ENCODE data around the gene NRROS. TPM values are rescaled to one million over a fixed set of nuclear protein-coding genes. Genes with fewer than 3 reads are reported as not detected.

The NRROS gene
- total and polyA plus RNA-seq, 7 donors, result 0.60 to 7.5 (median 5.8) TPM

Small RNA genes within 50 kb of the gene (small RNA-seq; reads per million reads assigned to genes)
- 0 reads per million in 3 donors for gene RNU6-646P

Other genes with a start within 250 kb of the NRROS start
- gene UBXN7, start 207.3 kb upstream of the NRROS start, total RNA-seq, result 10 to 100 TPM; 14.7 to 22.4 (median 16.7) TPM
- 10 to 100 TPM in 1 of 3 donors, 1 to 10 TPM in 2; 3.9 to 11.4 (median 4.2) TPM for gene UBXN7, start 207.3 kb upstream of the NRROS start, polyA plus RNA-seq
- gene RNF168, start 135.9 kb upstream of the NRROS start, total RNA-seq, result 10 to 100 TPM; 14.1 to 30.2 (median 16.7) TPM
- gene RNF168, start 135.9 kb upstream of the NRROS start, polyA plus RNA-seq, result 10 to 100 TPM in 1 of 3 donors, 1 to 10 TPM in 2; 3.6 to 10.8 (median 6.0) TPM
- gene SMCO1, start 124.3 kb upstream of the NRROS start, total RNA-seq, result not detected
- not detected for gene SMCO1, start 124.3 kb upstream of the NRROS start, polyA plus RNA-seq
- 1 to 10 TPM; 2.9 to 7.2 (median 4.6) TPM for gene WDR53, start 71.1 kb upstream of the NRROS start, total RNA-seq
- gene WDR53, start 71.1 kb upstream of the NRROS start, polyA plus RNA-seq, result 10 to 100 TPM in 1 of 3 donors, 1 to 10 TPM in 2; 6.2 to 11.4 (median 9.8) TPM
- 10 to 100 TPM in 1 of 4 donors, 1 to 10 TPM in 3; 6.5 to 10.9 (median 8.1) TPM for gene FBXO45, start 71.0 kb upstream of the NRROS start, total RNA-seq
- gene FBXO45, start 71.0 kb upstream of the NRROS start, polyA plus RNA-seq, result 1 to 10 TPM; 4.8 to 8.2 (median 5.1) TPM
- gene CEP19, start 72.6 kb downstream of the NRROS start, total RNA-seq, result 1 to 10 TPM; 1.6 to 2.6 (median 2.0) TPM
- gene CEP19, start 72.6 kb downstream of the NRROS start, polyA plus RNA-seq, result 1 to 10 TPM in 2 of 3 donors, under 1 TPM in 1; 0.76 to 1.2 (median 1.2) TPM
- 10 to 100 TPM; 20.9 to 41.0 (median 27.8) TPM for gene PIGX, start 72.7 kb downstream of the NRROS start, total RNA-seq
- gene PIGX, start 72.7 kb downstream of the NRROS start, polyA plus RNA-seq, result 10 to 100 TPM in 2 of 3 donors, 1 to 10 TPM in 1; 9.6 to 15.6 (median 14.1) TPM
- gene PAK2, start 100.2 kb downstream of the NRROS start, total RNA-seq, result 10 to 100 TPM; 35.5 to 44.6 (median 37.7) TPM
- gene PAK2, start 100.2 kb downstream of the NRROS start, polyA plus RNA-seq, result 10 to 100 TPM; 22.8 to 30.4 (median 28.7) TPM
- 10 to 100 TPM; 41.5 to 54.6 (median 45.8) TPM for gene SENP5, start 228.2 kb downstream of the NRROS start, total RNA-seq
- gene SENP5, start 228.2 kb downstream of the NRROS start, polyA plus RNA-seq, result 10 to 100 TPM in 1 of 3 donors, 1 to 10 TPM in 2; 4.2 to 10.5 (median 7.4) TPM